ENCODE results near the gene URI1.

- no peak for TF ChIP-seq POLR2A (IDR thresholded peaks at IDR 0.05)
- TF ChIP-seq, protein P1, sequence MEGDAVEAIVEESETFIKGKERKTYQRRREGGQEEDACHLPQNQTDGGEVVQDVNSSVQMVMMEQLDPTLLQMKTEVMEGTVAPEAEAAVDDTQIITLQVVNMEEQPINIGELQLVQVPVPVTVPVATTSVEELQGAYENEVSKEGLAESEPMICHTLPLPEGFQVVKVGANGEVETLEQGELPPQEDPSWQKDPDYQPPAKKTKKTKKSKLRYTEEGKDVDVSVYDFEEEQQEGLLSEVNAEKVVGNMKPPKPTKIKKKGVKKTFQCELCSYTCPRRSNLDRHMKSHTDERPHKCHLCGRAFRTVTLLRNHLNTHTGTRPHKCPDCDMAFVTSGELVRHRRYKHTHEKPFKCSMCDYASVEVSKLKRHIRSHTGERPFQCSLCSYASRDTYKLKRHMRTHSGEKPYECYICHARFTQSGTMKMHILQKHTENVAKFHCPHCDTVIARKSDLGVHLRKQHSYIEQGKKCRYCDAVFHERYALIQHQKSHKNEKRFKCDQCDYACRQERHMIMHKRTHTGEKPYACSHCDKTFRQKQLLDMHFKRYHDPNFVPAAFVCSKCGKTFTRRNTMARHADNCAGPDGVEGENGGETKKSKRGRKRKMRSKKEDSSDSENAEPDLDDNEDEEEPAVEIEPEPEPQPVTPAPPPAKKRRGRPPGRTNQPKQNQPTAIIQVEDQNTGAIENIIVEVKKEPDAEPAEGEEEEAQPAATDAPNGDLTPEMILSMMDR (IDR thresholded peaks at IDR 0.05) = no peak
Measured at GRCh38 chr19:30064348-30064699, 122.3 kb downstream of the URI1 start.
